WTC11 (cell line): ENCODE results near the gene PTPA. TPM values are rescaled to one million over a fixed set of nuclear protein-coding genes. Genes with fewer than 3 reads are reported as not detected.
A peak's percentile ranks its signal among the peaks of the same experiment; 100 is the strongest.

Source experiments
- ATAC-seq: fragments of 200-7000 bp; cut with Tn5 transposase; 2 replicates; pipeline ENCODE4 v1.10.0; 2021; ENCODE audit warnings: mild to moderate bottlenecking, moderate library complexity
- CTCF ChIA-PET: fragments of 300-600 bp; sonication (Branson Sonifier 250); formaldehyde crosslinking; loops from one replicate; lab custom pipeline; 2021; ENCODE audit warnings: antibody characterized with exemption; lab: Charles Lee
- POLR2A ChIA-PET: fragments of 350-600 bp; sonication (Branson Sonifier 250); formaldehyde crosslinking; loops from one replicate; lab custom pipeline; 2021; ENCODE audit warnings: antibody characterized with exemption; lab: Charles Lee
- DNase-seq: peaks from one replicate; pipeline ENCODE4 v3.0.0; 2021; ENCODE audit warnings: low spot score
- H3K27ac Mint-ChIP-seq: 2 replicates; pipeline ENCODE4 v1.8.0; 2021; ENCODE audit warnings: mixed read lengths
- H3K27me3 Mint-ChIP-seq: 2 replicates; pipeline ENCODE4 v1.8.0; 2021; ENCODE audit warnings: low read depth, mild to moderate bottlenecking, moderate library complexity, mixed read lengths
- H3K36me3 Mint-ChIP-seq: 2 replicates; pipeline ENCODE4 v1.8.0; 2021; ENCODE audit warnings: mixed read lengths
- H3K4me1 Mint-ChIP-seq: 2 replicates; pipeline ENCODE4 v1.8.0; 2022; ENCODE audit warnings: mixed read lengths
- H3K4me3 Mint-ChIP-seq: 2 replicates; pipeline ENCODE4 v1.8.0; 2021; ENCODE audit warnings: mild to moderate bottlenecking, moderate library complexity, mixed read lengths
- H3K9me3 Mint-ChIP-seq: 2 replicates; pipeline ENCODE4 v1.8.0; 2021; ENCODE audit warnings: mixed read lengths
- CBFB ChIP-seq: sonication (generic); formaldehyde crosslinking; IDR thresholded peaks from 2 replicates; pipeline ENCODE4 v1.8.1; 2022; ENCODE audit warnings: mild to moderate bottlenecking, low read depth, missing genetic modification reagents
- CREM ChIP-seq: sonication (generic); formaldehyde crosslinking; IDR thresholded peaks from 2 replicates; pipeline ENCODE4 v1.8.1; 2022; ENCODE audit warnings: mild to moderate bottlenecking, missing genetic modification reagents, moderate library complexity
- ESRRA ChIP-seq: sonication (generic); formaldehyde crosslinking; IDR thresholded peaks from 2 replicates; pipeline ENCODE4 v1.8.1; 2022; ENCODE audit warnings: mild to moderate bottlenecking, missing genetic modification reagents, borderline replicate concordance
- GRHL2 ChIP-seq: fragments of 250-450 bp; sonication (Bioruptor Pico); IDR thresholded peaks from 2 replicates; pipeline ENCODE4 v1.8.0; 2022; ENCODE audit warnings: mild to moderate bottlenecking, moderate library complexity; ENCODE audit not compliant: insufficient replicate concordance, severe bottlenecking
- RORB ChIP-seq: fragments of 250-450 bp; sonication (Bioruptor Pico); IDR thresholded peaks from 2 replicates; pipeline ENCODE4 v1.9.0; 2021; ENCODE audit warnings: mild to moderate bottlenecking
- TCF7 ChIP-seq: sonication (generic); formaldehyde crosslinking; IDR thresholded peaks from 2 replicates; pipeline ENCODE4 v1.8.0; 2022; ENCODE audit warnings: mild to moderate bottlenecking, low read depth, missing genetic modification reagents, moderate library complexity
- ZNF263 ChIP-seq: sonication (generic); formaldehyde crosslinking; IDR thresholded peaks from 2 replicates; pipeline ENCODE4 v1.8.1; 2022; ENCODE audit warnings: low read depth, mild to moderate bottlenecking, moderate library complexity, missing genetic modification reagents
- total RNA-seq: library from RNA; stranded (reverse); gene quantifications from 3 replicates; pipeline ENCODE4 v1.2.3, GENCODE V29; 2021
- TF ChIP-seq, protein P1 (sequence below): sonication (generic); formaldehyde crosslinking; IDR thresholded peaks from 2 replicates; pipeline ENCODE4 v1.8.1; 2023; ENCODE audit warnings: mild to moderate bottlenecking, missing genetic modification reagents, moderate library complexity
- TF ChIP-seq, protein P2 (sequence below): sonication (generic); formaldehyde crosslinking; IDR thresholded peaks from 2 replicates; pipeline ENCODE4 v1.8.1; 2023; ENCODE audit warnings: mild to moderate bottlenecking, missing genetic modification reagents
- TF ChIP-seq, protein P3 (sequence below): sonication (generic); formaldehyde crosslinking; IDR thresholded peaks from 2 replicates; pipeline ENCODE4 v1.8.0; 2022; ENCODE audit warnings: missing genetic modification reagents
- TF ChIP-seq, protein P4 (sequence below): fragments of 250-450 bp; sonication (Bioruptor Pico); IDR thresholded peaks from 2 replicates; pipeline ENCODE4 v1.9.0; 2021; ENCODE audit warnings: mild to moderate bottlenecking, borderline replicate concordance
- TF ChIP-seq, protein P5 (sequence below): sonication (generic); formaldehyde crosslinking; IDR thresholded peaks from 2 replicates; pipeline ENCODE4 v1.8.1; 2022; ENCODE audit warnings: low read depth, missing genetic modification reagents, borderline replicate concordance
- TF ChIP-seq, protein P6 (sequence below): sonication (generic); formaldehyde crosslinking; IDR thresholded peaks from 2 replicates; pipeline ENCODE4 v1.8.0; 2022; ENCODE audit warnings: mild to moderate bottlenecking, missing genetic modification reagents

Gene PTPA
- total RNA-seq, 1 experiment from 2014 or later = 186 TPM

DNA sequence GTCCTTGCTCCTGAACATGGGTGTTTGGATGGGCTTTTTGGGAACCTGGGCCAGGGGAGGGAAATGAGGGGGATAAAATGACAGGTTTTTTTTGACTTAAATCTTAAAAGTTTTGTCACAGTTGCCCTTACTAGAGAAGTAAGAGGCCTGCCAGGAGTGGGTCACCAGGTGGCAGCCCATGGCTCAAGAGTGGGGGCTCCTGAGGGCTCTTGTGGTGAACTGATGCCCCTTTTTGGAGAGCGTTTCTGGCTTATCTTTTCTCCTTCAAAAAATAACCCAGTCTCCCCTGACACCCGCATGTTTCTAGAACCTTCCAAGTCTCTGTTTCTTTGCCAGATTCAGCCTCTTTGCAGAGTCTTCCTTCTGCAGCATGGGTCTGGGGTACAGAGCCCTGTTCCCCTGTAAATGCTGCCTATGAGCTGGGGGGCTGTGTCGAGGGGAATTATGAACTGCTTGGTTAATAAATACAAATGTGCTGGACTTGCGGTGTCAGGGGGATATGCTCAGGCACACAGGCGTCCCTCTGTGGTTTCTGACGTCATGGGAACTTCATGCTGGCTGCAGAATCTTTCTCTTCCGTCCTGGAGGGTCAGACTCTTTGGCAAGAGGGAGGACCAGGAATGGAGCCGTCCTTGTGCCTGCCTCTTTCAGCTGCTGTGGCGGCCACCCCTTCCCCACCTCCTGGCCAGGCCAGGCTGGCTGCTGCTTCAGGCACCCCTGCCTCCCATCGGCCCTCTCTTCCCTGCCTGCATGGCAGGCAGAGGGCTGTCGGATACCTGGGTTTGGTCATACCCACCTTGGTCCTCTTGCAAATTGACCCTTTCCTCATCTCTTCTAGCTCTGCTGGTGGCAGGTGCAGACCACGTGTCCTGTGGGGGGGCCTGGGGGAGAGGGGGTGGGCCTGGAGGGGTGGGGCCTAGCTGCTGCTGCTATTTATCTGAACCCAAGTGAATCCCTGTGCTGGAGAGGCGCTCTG is 30.1 kb downstream of the PTPA start:
- H3K27ac Mint-ChIP-seq = peak overlapping the region; percentile 97
- H3K27me3 Mint-ChIP-seq = no peaks in the 10 kb centered on the region
- ATAC-seq (no peak), DNase-seq (no peak)
- CTCF ChIA-PET = interaction anchor here (0.6 to 9.5 kb wide), 27 partner anchors 9 to 1241 kb away, joined by 3 to 345 read pairs (median 8); partner anchors contain the start of genes C9orf50, DOLPP1, IER5L and NTMT1
- POLR2A ChIA-PET = interaction anchor here (1.1 to 2.5 kb wide), 6 partner anchors 9 to 193 kb away, joined by 5 to 16 read pairs (median 8); partner anchors contain the start of gene IER5L
- H3K9me3 Mint-ChIP-seq = no peaks in the 10 kb centered on the region
- peaks cover 74% of the 10 kb centered on the region for H3K4me1 Mint-ChIP-seq
- TF ChIP-seq, protein P1, sequence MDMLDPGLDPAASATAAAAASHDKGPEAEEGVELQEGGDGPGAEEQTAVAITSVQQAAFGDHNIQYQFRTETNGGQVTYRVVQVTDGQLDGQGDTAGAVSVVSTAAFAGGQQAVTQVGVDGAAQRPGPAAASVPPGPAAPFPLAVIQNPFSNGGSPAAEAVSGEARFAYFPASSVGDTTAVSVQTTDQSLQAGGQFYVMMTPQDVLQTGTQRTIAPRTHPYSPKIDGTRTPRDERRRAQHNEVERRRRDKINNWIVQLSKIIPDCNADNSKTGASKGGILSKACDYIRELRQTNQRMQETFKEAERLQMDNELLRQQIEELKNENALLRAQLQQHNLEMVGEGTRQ (CRISPR knock-in tag) = peak; percentile 55; the same call in 1 of the 2 replicates
- no peak for TF ChIP-seq ZNF263 (CRISPR knock-in tag)
- TF ChIP-seq, protein P2, sequence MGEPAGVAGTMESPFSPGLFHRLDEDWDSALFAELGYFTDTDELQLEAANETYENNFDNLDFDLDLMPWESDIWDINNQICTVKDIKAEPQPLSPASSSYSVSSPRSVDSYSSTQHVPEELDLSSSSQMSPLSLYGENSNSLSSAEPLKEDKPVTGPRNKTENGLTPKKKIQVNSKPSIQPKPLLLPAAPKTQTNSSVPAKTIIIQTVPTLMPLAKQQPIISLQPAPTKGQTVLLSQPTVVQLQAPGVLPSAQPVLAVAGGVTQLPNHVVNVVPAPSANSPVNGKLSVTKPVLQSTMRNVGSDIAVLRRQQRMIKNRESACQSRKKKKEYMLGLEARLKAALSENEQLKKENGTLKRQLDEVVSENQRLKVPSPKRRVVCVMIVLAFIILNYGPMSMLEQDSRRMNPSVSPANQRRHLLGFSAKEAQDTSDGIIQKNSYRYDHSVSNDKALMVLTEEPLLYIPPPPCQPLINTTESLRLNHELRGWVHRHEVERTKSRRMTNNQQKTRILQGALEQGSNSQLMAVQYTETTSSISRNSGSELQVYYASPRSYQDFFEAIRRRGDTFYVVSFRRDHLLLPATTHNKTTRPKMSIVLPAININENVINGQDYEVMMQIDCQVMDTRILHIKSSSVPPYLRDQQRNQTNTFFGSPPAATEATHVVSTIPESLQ (CRISPR knock-in tag) = no peak
- TF ChIP-seq, protein P3, sequence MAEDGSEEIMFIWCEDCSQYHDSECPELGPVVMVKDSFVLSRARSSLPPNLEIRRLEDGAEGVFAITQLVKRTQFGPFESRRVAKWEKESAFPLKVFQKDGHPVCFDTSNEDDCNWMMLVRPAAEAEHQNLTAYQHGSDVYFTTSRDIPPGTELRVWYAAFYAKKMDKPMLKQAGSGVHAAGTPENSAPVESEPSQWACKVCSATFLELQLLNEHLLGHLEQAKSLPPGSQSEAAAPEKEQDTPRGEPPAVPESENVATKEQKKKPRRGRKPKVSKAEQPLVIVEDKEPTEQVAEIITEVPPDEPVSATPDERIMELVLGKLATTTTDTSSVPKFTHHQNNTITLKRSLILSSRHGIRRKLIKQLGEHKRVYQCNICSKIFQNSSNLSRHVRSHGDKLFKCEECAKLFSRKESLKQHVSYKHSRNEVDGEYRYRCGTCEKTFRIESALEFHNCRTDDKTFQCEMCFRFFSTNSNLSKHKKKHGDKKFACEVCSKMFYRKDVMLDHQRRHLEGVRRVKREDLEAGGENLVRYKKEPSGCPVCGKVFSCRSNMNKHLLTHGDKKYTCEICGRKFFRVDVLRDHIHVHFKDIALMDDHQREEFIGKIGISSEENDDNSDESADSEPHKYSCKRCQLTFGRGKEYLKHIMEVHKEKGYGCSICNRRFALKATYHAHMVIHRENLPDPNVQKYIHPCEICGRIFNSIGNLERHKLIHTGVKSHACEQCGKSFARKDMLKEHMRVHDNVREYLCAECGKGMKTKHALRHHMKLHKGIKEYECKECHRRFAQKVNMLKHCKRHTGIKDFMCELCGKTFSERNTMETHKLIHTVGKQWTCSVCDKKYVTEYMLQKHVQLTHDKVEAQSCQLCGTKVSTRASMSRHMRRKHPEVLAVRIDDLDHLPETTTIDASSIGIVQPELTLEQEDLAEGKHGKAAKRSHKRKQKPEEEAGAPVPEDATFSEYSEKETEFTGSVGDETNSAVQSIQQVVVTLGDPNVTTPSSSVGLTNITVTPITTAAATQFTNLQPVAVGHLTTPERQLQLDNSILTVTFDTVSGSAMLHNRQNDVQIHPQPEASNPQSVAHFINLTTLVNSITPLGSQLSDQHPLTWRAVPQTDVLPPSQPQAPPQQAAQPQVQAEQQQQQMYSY (CRISPR knock-in tag) = peak; percentile 60; the same call in 1 of the 2 replicates
- peak overlapping the region; percentile 66 for H3K4me3 Mint-ChIP-seq
- H3K36me3 Mint-ChIP-seq = peaks cover 18% of the 10 kb centered on the region

DNA sequence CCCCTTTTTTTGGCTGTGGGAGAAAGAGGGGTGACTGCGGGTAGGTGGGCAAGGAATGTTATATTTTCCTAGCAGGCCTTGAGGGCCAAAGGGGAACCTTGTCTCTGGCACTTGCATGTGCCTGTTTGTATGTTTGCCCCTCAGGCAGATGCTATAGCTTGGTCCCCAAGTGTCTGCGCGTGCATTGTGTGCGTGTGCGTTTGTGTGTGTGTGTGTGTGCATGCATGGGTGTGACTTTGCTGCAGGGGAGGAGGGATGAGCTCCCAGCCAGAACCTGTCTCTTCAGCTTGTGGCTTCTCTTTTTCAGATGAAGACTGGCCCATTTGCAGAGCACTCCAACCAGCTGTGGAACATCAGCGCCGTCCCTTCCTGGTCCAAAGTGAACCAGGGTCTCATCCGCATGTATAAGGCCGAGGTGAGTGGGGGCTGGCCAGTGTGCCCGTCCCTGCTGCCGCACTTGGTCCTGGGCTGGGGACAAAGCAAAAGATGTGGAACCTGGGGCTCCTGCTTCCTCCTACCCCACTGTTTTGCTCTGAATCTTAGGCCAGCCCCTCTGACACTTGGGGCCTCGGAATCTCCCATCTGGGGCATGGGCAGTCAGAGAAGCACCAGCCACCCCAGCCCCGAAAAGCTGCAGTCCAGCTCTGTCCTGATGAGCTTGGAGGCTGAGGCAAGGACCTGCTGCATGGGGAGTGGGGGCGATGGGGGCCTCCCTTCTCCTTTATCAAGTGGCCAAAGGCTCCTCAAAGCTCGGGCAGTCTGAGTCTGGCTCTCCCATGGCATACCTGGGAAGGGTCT is 31.1 kb downstream of the PTPA start:
- no peaks in the 10 kb centered on the region for H3K9me3 Mint-ChIP-seq
- POLR2A ChIA-PET = interaction anchor here (0.9 to 2.5 kb wide), 8 partner anchors 10 to 354 kb away, joined by 3 to 16 read pairs (median 6); partner anchors contain the start of gene IER5L
- TF ChIP-seq RORB (CRISPR knock-in tag) (no peak), GRHL2 (CRISPR knock-in tag) (no peak), ESRRA (CRISPR knock-in tag) (no peak), TCF7 (no peak), CREM (no peak), CBFB (no peak)
- TF ChIP-seq, protein P4, sequence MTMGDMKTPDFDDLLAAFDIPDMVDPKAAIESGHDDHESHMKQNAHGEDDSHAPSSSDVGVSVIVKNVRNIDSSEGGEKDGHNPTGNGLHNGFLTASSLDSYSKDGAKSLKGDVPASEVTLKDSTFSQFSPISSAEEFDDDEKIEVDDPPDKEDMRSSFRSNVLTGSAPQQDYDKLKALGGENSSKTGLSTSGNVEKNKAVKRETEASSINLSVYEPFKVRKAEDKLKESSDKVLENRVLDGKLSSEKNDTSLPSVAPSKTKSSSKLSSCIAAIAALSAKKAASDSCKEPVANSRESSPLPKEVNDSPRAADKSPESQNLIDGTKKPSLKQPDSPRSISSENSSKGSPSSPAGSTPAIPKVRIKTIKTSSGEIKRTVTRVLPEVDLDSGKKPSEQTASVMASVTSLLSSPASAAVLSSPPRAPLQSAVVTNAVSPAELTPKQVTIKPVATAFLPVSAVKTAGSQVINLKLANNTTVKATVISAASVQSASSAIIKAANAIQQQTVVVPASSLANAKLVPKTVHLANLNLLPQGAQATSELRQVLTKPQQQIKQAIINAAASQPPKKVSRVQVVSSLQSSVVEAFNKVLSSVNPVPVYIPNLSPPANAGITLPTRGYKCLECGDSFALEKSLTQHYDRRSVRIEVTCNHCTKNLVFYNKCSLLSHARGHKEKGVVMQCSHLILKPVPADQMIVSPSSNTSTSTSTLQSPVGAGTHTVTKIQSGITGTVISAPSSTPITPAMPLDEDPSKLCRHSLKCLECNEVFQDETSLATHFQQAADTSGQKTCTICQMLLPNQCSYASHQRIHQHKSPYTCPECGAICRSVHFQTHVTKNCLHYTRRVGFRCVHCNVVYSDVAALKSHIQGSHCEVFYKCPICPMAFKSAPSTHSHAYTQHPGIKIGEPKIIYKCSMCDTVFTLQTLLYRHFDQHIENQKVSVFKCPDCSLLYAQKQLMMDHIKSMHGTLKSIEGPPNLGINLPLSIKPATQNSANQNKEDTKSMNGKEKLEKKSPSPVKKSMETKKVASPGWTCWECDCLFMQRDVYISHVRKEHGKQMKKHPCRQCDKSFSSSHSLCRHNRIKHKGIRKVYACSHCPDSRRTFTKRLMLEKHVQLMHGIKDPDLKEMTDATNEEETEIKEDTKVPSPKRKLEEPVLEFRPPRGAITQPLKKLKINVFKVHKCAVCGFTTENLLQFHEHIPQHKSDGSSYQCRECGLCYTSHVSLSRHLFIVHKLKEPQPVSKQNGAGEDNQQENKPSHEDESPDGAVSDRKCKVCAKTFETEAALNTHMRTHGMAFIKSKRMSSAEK (CRISPR knock-in tag) = no peak
- TF ChIP-seq, protein P5, sequence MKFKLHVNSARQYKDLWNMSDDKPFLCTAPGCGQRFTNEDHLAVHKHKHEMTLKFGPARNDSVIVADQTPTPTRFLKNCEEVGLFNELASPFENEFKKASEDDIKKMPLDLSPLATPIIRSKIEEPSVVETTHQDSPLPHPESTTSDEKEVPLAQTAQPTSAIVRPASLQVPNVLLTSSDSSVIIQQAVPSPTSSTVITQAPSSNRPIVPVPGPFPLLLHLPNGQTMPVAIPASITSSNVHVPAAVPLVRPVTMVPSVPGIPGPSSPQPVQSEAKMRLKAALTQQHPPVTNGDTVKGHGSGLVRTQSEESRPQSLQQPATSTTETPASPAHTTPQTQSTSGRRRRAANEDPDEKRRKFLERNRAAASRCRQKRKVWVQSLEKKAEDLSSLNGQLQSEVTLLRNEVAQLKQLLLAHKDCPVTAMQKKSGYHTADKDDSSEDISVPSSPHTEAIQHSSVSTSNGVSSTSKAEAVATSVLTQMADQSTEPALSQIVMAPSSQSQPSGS (CRISPR knock-in tag) = no peak
- TF ChIP-seq, protein P6, sequence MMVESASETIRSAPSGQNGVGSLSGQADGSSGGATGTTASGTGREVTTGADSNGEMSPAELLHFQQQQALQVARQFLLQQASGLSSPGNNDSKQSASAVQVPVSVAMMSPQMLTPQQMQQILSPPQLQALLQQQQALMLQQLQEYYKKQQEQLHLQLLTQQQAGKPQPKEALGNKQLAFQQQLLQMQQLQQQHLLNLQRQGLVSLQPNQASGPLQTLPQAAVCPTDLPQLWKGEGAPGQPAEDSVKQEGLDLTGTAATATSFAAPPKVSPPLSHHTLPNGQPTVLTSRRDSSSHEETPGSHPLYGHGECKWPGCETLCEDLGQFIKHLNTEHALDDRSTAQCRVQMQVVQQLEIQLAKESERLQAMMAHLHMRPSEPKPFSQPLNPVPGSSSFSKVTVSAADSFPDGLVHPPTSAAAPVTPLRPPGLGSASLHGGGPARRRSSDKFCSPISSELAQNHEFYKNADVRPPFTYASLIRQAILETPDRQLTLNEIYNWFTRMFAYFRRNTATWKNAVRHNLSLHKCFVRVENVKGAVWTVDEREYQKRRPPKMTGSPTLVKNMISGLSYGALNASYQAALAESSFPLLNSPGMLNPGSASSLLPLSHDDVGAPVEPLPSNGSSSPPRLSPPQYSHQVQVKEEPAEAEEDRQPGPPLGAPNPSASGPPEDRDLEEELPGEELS = no peak

More for the DNA sequence above, 31.1 kb downstream of the PTPA start:
- Mint-ChIP-seq H3K4me3 (peak overlapping the region; percentile 45), H3K36me3 (peaks cover 10% of the 10 kb centered on the region), H3K4me1 (peaks cover 78% of the 10 kb centered on the region), H3K27me3 (no peaks in the 10 kb centered on the region), H3K27ac (peak overlapping the region; percentile 95)
- ATAC-seq (no peak), DNase-seq (no peak)
- CTCF ChIA-PET = interaction anchor here (0.5 to 9.5 kb wide), 79 partner anchors 9 to 1836 kb away, joined by 3 to 345 read pairs (median 4); partner anchors contain the start of genes C9orf50, CRAT, DOLPP1 and IER5L
